ENCODE measurements around the gene NSD1.
"Not testable (repeated sequence)": the region's sequence is repeated elsewhere in the genome, so short reads cannot be mapped to it uniquely, and the experiment has no call there.

Gene NSD1

DNA sequence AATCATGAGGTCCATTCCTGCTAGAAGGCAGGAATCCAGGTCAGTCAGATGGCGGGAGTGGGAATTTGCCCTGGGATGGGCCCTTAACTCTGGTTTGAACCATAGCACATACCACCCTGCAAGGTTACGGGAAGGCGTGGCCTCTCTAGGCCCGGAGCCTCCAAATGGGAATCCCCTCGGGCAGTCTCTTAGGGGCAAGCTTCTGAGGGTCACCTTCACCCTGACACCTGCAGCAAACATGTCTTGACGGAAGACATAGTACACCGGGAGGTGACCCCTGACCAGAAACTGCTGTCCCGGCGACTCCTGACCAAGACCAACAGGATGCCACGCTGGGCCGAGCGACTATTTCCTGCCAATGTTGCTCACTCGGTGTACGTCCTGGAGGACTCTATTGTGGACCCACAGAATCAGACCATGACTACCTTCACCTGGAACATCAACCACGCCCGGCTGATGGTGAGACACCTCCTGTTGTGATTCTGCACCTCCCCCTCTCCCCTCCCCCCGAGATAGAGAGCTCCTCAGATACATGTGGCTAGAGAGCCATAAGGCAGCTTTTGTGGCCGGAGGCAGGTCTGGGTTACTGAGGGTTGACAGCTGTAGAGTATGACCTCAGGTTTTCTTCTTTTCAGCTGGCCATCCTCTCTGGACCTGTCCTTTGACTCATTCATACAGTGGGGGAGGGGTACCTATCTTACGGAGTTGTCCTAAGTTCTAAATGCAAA is 171.0 kb downstream of the NSD1 start:
- DNase-seq (ENCODE audit: low read depth in 1 of 2, low spot score in 1 of 2), result no peak

GRCh38 chr5:177306103-177306640 is 172.6 kb downstream of the NSD1 start:
- DNase-seq (ENCODE audit: low read depth in 1 of 2, low spot score in 1 of 2), result not testable (repeated sequence)

GRCh38 chr5:177306674-177307543 is 173.3 kb downstream of the NSD1 start:
- DNase-seq (ENCODE audit: low read depth in 1 of 2, low spot score in 1 of 2), result no peak

DNA sequence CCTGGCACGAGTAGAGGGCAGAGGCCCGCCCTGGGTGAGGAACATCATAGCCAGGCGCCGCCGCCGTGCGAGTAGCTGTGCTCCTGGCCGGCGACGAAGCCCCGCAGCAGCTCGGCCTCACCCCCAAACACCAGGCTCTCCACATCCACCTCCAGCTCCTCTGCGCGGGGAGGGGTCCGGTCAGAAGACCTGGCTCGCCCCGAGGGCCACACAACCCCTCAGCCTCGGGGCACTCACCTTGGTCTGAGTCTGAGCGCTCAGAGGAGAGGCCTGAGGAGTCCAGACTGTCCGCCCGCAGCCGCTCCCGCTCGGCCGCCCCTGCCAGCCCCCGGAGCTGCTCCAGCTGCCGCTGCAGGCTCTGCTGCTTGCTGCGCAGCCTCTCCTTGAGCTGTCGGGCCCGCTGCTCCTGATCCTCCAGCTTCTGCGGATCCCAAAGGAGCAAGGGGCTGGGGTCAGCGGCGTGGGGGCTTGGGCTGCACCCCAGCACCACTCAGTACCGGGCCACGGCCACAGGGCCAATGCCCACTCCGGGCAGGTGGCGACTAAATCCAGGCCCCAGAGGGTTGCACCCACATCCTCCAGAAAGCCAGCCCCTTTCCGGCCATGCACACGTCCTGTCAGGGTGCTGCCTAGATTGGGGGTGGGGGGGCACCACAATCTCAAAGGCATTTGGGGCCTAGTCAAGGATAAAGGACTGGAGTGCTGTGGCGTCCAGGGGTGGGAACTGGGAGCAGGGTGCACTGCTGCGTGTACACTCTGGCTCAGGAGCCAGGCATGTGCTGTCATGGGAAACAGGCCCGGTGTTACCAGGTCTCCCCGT is 174.2 kb downstream of the NSD1 start:
- DNase-seq (ENCODE audit: low read depth in 1 of 2, low spot score in 1 of 2), result no peak

DNA sequence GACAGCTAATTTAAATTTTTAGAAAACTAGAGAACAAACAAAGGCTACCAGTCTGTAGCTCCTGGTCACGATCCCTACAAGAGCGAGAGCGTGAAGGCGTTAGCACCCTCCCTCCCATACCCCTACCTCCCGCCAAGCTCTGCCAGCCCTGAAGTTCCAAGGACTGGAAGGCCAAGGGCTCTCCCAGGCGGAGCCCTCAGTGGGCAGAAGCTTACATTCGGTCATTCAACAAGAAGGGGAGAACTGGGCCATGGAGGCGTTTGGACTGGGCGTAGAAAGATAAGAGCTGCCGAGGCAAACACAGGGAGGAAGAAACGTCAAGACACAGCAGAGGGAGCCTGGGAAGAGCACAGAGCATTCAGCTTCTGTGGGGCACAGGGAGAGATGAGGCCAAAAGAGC is 175.2 kb downstream of the NSD1 start:
- DNase-seq (ENCODE audit: low read depth in 1 of 2, low spot score in 1 of 2), result no peak

DNA sequence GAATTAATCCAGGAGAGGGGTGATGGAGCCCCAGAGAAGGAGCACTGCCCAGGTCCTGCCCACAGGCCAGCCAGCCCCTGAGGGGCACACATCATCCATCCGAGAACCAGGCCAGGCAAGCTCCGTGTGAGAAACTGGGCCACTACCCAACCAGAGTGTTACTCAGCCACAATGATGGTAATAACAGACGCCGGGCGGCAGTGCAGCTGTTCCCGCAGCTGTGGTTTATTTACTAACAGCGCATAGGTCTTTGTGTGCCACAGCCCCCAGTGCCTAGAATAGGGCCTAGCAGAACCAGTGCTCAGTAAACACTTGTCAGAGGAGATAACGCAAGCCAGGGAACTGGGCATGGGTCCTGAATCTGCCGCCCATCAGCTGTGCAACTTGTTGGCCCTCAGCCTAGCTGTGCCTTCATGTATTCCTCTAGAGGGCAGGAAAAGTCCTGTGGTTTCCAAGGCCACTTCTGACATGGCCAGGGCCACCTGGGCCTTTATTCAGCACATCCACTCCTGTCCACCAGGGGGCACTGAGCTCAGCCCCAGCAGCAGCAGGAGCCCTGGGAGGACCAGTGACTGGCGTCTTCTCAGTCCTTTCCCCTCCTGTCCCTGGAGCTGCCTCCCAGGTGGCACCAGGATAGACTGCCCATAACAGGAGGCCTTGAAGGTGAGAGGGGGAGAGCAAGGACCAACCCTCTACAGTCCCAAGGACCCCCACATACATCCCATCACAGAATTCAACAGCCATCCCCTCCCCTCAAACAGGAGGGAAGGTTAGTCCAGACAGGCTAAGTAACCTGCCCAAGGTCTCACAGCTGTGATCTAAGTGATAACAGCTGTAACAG is 176.0 kb downstream of the NSD1 start:
- DNase-seq (ENCODE audit: low read depth in 1 of 2, low spot score in 1 of 2), result peak; percentile 47 to 60

DNA sequence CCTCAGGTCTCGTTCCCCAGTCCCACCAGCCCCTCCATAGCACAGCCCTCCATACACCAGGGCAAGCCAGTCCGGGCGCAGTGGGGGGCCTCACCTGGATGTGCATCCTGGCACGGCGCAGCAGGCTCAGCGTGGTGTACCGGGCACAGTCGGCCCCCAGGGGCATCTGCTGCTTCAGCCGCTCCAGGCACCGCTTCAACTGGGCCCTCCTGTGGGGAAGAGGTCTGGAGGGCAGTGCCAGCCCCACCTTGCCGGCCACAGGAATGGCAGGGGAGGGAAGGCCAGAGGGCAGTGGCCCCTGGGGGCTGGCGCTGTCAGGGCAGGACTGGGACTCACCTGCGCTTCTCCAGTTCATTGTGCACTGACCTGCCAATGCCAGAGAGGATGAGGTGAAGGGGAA is 176.8 kb downstream of the NSD1 start:
- no peak for DNase-seq (ENCODE audit: low read depth in 1 of 2, low spot score in 1 of 2)

DNA sequence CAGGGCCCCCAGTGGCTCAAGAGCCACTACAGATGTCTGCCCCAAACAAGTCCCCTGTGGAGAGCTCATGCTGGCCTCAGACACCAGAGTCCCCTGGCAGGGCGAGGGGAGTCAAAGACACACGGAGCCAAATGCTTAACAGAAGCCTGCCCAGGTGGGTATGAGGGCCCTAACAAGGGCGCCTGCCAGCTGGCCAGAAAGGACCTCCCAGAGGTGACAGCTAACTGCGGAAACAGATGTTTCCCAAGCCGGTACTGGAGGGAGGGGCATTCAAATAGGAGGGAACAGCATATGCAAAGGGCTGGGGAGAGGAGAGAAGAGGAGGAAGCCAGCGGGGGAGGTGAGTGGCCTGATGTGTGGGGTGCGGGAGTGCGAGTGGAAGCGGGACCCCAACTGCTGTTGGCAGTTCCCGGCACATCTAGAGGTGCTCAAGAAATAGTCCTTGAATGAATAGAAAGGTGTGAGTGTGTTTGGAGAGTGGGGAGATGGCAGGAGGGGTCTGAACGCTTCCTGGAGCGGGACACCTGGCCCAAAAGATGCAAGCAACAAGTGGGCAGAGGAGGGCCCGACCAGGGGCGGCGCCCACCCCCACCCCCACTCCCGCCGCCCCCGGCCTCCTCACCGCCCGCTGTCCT is 177.3 kb downstream of the NSD1 start:
- DNase-seq (ENCODE audit: low read depth in 1 of 2, low spot score in 1 of 2), result no peak

- DNase-seq (ENCODE audit: low read depth in 1 of 2, low spot score in 1 of 2), result no peak
These were observed 177.8 kb downstream of the NSD1 start for GRCh38 chr5:177311392-177311722.

DNA sequence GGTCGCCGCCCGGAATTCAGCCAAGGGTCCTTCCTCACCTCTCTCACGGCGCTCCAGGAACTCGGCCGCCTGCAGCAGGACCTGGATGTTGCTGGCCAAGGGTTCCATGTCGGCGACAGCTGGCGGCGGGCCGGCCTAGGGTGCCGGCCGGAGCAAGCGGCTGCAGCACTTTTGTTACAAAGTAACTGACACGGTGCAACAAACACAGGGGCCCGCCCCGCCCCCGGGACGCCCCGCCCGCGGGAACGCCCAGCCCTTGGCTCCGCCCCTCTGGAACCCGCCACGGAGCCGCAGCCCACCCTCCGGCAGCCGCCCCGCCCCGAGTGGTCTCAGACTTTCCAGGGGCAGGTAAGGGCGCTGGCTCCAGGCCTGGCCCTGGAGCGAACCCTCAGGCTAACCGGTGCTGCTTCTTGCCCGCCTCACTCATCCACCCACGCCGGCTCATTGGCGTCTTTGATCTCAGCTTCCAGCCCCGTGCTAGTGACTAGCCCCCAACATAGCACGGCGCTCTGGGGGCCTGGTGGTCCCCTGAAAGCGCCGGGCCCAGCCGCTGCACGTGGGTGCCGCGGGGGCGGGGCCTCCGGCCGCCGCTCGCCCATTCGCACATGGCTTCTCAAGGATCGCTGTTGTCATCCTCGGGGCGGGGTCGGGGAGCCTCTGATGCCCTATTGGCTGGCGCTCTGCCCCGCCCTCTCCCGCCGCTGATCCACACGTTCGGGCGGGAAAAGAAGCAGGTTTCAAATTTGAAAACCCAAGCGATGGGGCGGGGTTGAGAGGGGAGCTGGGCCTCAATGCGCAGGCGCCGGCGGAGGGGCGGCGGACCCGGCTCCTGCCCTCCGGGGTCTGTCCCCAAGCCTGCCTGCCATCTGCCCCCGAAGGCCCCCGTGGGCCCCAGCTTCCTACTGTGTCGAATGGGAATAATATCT is 178.4 kb downstream of the NSD1 start, which contains the start of gene MXD3:
MXD3 (minus strand) TSS at position 176 of the 926 bp plus-strand sequence; CDS start at position 108, 68 bp downstream.
- DNase-seq (ENCODE audit: low read depth in 1 of 2, low spot score in 1 of 2), result peak; percentile 85 to 90

- no peak for DNase-seq (ENCODE audit: low read depth in 1 of 2, low spot score in 1 of 2)
These were observed 179.1 kb downstream of the NSD1 start for GRCh38 chr5:177312649-177313181.

GRCh38 chr5:177313561-177314259 is 180.1 kb downstream of the NSD1 start:
- no peak for DNase-seq (ENCODE audit: low read depth in 1 of 2, low spot score in 1 of 2)

DNA sequence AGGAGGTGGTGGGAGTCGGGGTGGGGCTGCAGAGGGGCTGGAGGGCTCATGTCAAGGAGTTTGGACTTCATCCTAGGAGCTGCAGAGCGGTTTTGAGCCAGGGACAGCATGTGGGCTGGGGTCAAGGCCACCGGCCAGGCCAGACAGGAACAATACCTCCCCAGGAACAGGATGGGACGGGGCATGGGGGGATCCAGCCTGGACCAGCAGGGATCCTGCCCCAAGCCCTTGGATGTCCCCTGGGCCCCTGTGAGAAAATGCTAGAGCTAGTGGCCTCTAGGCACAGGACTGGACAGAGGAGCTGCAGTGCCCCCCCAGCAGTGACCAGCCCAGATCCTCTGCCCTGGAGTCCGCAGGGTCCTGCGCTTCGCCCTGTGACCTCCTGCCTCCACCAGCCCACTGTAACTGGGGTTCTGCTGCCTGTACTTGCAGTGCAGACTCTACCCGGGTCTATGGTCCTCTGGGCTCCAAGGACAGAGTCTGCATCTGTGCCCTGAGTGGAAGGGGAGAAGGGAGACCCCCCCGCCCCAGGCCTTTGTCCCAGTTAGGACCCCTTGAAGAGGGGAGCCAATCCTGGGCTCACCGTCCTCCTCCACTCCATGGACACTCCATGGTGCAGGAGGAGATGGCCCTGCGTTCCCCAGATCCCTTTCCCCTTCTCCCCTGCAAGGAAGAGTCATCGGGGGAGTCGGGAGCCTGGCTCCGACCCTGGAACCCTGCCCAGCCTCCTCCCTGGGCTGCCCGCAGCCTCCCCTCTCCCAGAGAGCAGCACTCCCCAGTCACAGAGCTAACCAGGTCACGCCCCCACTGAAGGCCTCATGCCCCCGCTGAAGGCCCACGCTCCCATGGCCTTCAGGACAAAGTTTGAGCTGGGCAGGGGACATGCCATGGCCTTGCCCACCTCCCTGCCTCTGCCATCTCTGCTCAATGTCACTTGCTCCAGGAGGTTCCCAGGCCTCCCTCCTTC is 181.1 kb downstream of the NSD1 start:
- DNase-seq (ENCODE audit: low read depth in 1 of 2, low spot score in 1 of 2), result no peak

- no peak for DNase-seq (ENCODE audit: low read depth in 1 of 2, low spot score in 1 of 2)
These were observed 181.8 kb downstream of the NSD1 start for GRCh38 chr5:177315411-177315810.

DNA sequence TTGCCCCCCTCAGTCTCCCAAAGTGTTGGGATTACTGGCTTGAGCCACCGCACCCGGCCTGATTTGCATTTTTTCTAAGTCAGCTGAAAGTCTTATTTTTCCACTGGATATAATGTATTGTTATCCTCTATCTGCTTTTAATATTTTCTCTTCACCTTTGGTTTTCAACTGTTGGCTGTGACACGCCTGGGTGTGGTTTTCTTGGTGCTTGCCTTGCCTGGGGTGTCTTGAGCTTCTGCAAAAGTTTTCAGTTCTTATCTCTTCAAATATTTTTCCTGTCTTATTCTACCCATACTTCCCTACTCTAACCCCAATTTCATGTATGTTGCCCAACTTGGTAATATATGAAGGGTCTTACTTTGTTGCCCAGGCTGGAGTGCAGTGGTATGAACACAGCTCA is 182.4 kb downstream of the NSD1 start:
- DNase-seq (ENCODE audit: low read depth in 1 of 2, low spot score in 1 of 2), result no peak

GRCh38 chr5:177317959-177318377 is 184.4 kb downstream of the NSD1 start:
- peak; percentile 56 for DNase-seq (ENCODE audit: low read depth in 1 of 2, low spot score in 1 of 2)
